ENCODE results near the gene ZBTB44.

DNA sequence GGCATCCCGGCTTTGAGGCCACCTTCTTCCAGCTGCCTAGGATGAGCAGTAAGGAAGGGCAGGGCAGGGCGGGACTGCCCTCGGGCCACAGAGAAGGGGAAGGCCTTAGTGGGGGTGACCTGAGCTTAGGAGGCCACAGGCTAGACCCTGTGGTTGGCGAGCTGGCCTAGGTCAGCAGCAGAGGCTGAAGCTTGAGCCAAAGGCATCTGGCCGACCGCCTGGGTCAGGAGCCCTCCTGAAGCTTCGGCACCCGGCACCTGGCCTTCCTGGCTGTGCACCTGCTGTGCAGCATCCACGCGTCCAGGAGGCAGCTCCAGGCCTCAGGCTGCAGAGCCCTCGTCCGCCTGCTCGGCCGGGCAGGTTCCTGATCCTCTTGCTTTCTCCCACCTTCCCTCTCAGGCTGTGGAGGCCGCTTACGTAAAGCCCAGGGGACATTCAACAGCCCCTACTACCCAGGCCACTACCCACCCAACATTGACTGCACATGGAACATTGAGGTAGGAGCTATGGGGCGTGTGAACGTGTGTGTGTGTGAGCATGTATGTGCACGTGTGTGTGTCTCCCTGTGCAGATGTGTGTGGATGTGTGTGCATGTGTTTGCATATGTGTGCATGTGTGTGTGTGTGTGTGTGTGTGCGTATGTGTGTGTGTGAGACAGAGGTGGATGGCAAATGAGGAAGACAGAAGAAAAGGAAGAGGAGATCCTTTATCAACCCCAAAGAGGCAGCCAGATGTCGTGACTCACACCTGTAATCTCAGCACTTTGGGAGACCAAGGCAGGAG lies 120.3 kb downstream of the ZBTB44 start:
- TF ChIP-seq POLR2AphosphoS5 (IDR thresholded peaks at IDR 0.05; ENCODE audit: low read depth, low read length) (no peak), POLR2A (IDR thresholded peaks at IDR 0.05; ENCODE audit: low read depth, low read length) (no peak), TAF1 (IDR thresholded peaks at IDR 0.05; ENCODE audit: low read depth, low read length) (no peak), SPI1 (IDR thresholded peaks at IDR 0.05; ENCODE audit: low read depth, low read length) (no peak), POU2F2 (IDR thresholded peaks at IDR 0.05; ENCODE audit: low read depth, low read length) (no peak), PAX5 (IDR thresholded peaks at IDR 0.05; ENCODE audit: insufficient read depth, low read length, severe bottlenecking) (no peak)

Measured in GM12891 (cell line).